Liver (tissue), 9 donors: Measurements from ENCODE around the gene RPL10. TPM values are rescaled to one million over a fixed set of nuclear protein-coding genes. Genes with fewer than 3 reads are reported as not detected.

ENCODE experiments used
- DNase-seq: peaks from one replicate; pipeline ENCODE4 v3.0.0-alpha.2; 2017; ENCODE audit warnings: low spot score
- H3K27ac ChIP-seq, 2 donors: one replicate each; pipeline ENCODE4 v1.7.0; 2013; ENCODE audit warnings: inconsistent platforms in 2 of 2, low read length in 2 of 2, control low read depth in 1 of 2, low read depth in 1 of 2, mild to moderate bottlenecking in 1 of 2
- H3K27me3 ChIP-seq, 4 donors: one replicate each; pipeline versions ENCODE4 v1.6.1 to v1.7.0; 2013; ENCODE audit warnings: low read length in 3 of 4, inconsistent platforms in 1 of 4, mild to moderate bottlenecking in 1 of 4, moderate library complexity in 1 of 4; ENCODE audit not compliant: control insufficient read depth in 4 of 4, insufficient read depth in 4 of 4
- H3K36me3 ChIP-seq, 4 donors: one replicate each; pipeline versions ENCODE4 v1.6.1 to v1.7.0; 2013; ENCODE audit warnings: low read length in 3 of 4, mild to moderate bottlenecking in 3 of 4, low read depth in 1 of 4, moderate library complexity in 1 of 4; ENCODE audit not compliant: control insufficient read depth in 4 of 4, insufficient read depth in 3 of 4
- H3K4me1 ChIP-seq, 4 donors: one replicate each; pipeline versions ENCODE4 v1.6.1 to v1.7.0; 2013; ENCODE audit warnings: low read length in 3 of 4, mild to moderate bottlenecking in 3 of 4, moderate library complexity in 1 of 4; ENCODE audit not compliant: control insufficient read depth in 4 of 4, insufficient read depth in 4 of 4
- H3K4me3 ChIP-seq, 3 donors: one replicate each; pipeline versions ENCODE4 v1.6.1 to v1.7.0; 2013; ENCODE audit warnings: low read length in 3 of 3, control low read depth in 1 of 3, low read depth in 1 of 3, mild to moderate bottlenecking in 1 of 3
- H3K9ac ChIP-seq, 2 donors: one replicate each; pipeline ENCODE4 v1.7.0; 2013; ENCODE audit warnings: low read length in 2 of 2, mild to moderate bottlenecking in 2 of 2, moderate library complexity in 2 of 2, control low read depth in 1 of 2, low read depth in 1 of 2
- H3K9me3 ChIP-seq, 4 donors: one replicate each; pipeline versions ENCODE4 v1.6.1 to v1.7.0; 2013; ENCODE audit warnings: low read length in 3 of 4; ENCODE audit not compliant: control insufficient read depth in 4 of 4
- CTCF ChIP-seq: fragments of 150-350 bp; IDR thresholded peaks from 2 replicates; pipeline ENCODE4 v1.5.1; 2017; ENCODE audit warnings: improper control_type of control experiment, low read depth, low read length; ENCODE audit not compliant: missing input control
- EGR1 ChIP-seq, 2 donors: IDR thresholded peaks; 2 replicates each; pipeline ENCODE4 v1.6.1; 2016 to 2018; ENCODE audit warnings: antibody characterized with exemption in 2 of 2, low read depth in 2 of 2
- FOXA1 ChIP-seq: IDR thresholded peaks from 2 replicates; pipeline ENCODE4 v1.6.1; 2016; ENCODE audit warnings: antibody characterized with exemption
- GABPA ChIP-seq, 2 donors: IDR thresholded peaks in 1 of 2; conservative IDR thresholded peaks in 1 of 2; 2 replicates each; pipeline ENCODE4 v1.6.1; 2016; ENCODE audit warnings: antibody characterized with exemption in 2 of 2, mild to moderate bottlenecking in 1 of 2, moderate library complexity in 1 of 2
- HNF4A ChIP-seq, 2 donors: conservative IDR thresholded peaks; 2 replicates each; pipeline ENCODE4 v1.6.1; 2016; ENCODE audit warnings: antibody characterized with exemption in 2 of 2, mild to moderate bottlenecking in 2 of 2
- JUND ChIP-seq, 2 donors: IDR thresholded peaks; 2 replicates each; pipeline ENCODE4 v1.6.1; 2016; ENCODE audit warnings: antibody characterized with exemption in 2 of 2
- MAX ChIP-seq: IDR thresholded peaks from 2 replicates; pipeline ENCODE4 v1.6.1; 2016; ENCODE audit warnings: antibody characterized with exemption
- NR2F2 ChIP-seq: IDR thresholded peaks from 2 replicates; pipeline ENCODE4 v1.6.1; 2016; ENCODE audit warnings: antibody characterized with exemption
- RAD21 ChIP-seq, 2 donors: IDR thresholded peaks; 2 replicates each; pipeline ENCODE4 v1.6.1; 2016; ENCODE audit warnings: antibody characterized with exemption in 2 of 2, mild to moderate bottlenecking in 2 of 2
- REST ChIP-seq: IDR thresholded peaks from 2 replicates; pipeline ENCODE4 v1.6.1; 2016; ENCODE audit warnings: antibody characterized with exemption, mild to moderate bottlenecking
- SP1 ChIP-seq: IDR thresholded peaks from 2 replicates; pipeline ENCODE4 v1.6.1; 2018; ENCODE audit warnings: antibody characterized with exemption, mild to moderate bottlenecking
- TAF1 ChIP-seq: conservative IDR thresholded peaks from 2 replicates; pipeline ENCODE4 v1.6.1; 2016; ENCODE audit warnings: antibody characterized with exemption, mild to moderate bottlenecking
- YY1 ChIP-seq: IDR thresholded peaks from 2 replicates; pipeline ENCODE4 v1.6.1; 2016; ENCODE audit warnings: antibody characterized with exemption, mild to moderate bottlenecking
- ZBTB33 ChIP-seq: IDR thresholded peaks from 2 replicates; pipeline ENCODE4 v1.6.1; 2016; ENCODE audit warnings: antibody characterized with exemption
- WGBS: extraction: QIAGEN DNeasy Blood & Tissue Kit; methylation state at CpG from one replicate; pipeline ENCODE4 v1.1.7; 2013; 5-methylcytosine and 5-hydroxymethylcytosine counted together
- polyA plus RNA-seq, 2 donors: library from polyadenylated mRNA; stranded (reverse) in 1 of 2; unstranded in 1 of 2; fragments of 200-250 nt in 1 of 2; fragments of >200 nt in 1 of 2; fragmentation: Nextera tagmentation in 1 of 2; extraction: Ambion mirVana in 1 of 2; gene quantifications; one replicate each; pipeline versions ENCODE4 v1.2.1 to v1.2.3, GENCODE V29; 2013 to 2015
- total RNA-seq, 2 donors: library from RNA; depleted of rRNA; stranded (reverse); fragments of >200 nt; gene quantifications; one replicate each; pipeline ENCODE4 v1.2.3, GENCODE V29; 2014
- donor health status: healthy.
- donor health status: healthy.
- donor health status: healthy.
- donor health status: healthy.
- donor health status: healthy.

Gene RPL10
- total and polyA plus RNA-seq, 4 donors = 446 to 1,644 (median 1,423) TPM

GRCh38 chrX:154355776-154356140, 42.4 kb upstream of the RPL10 start:
- Histone ChIP-seq H3K27me3 (no peaks in the 10 kb centered on the region), H3K4me3 (no peak overlapping the region), H3K27ac (no peak overlapping the region), H3K4me1 (peaks cover 5 to 27% (median 9%) of the 10 kb centered on the region in 4 donors), H3K9me3 (no peaks in the 10 kb centered on the region), H3K36me3 (peaks cover 0 to 6% (median 4%) of the 10 kb centered on the region in 4 donors), H3K9ac (no peak overlapping the region)
- TF ChIP-seq GABPA (IDR thresholded peaks at IDR 0.05 in 1 of 2, conservative IDR thresholded peaks at IDR 0.05 in 1 of 2) = no peak
- TF ChIP-seq RAD21 (IDR thresholded peaks at IDR 0.05) = no peak
- WGBS = 89% methylated on average over 12 of the region's 12 CpGs
- no peak for DNase-seq

- H3K4me3 ChIP-seq = no peak overlapping the region
- no peak for DNase-seq
- peaks cover 3 to 20% (median 9%) of the 10 kb centered on the region in 4 donors for H3K4me1 ChIP-seq
- TF ChIP-seq JUND (IDR thresholded peaks at IDR 0.05) = no peak
- TF ChIP-seq NR2F2 = no peak
- TF ChIP-seq REST = no peak
- no peak for TF ChIP-seq HNF4A (conservative IDR thresholded peaks at IDR 0.05)
- TF ChIP-seq ZBTB33 = no peak
- TF ChIP-seq YY1 = no peak
- no peak for TF ChIP-seq SP1
- TF ChIP-seq MAX = no peak
- TF ChIP-seq FOXA1 = no peak
- TF ChIP-seq TAF1 = no peak
- no peak for TF ChIP-seq RAD21 (IDR thresholded peaks at IDR 0.05)
- TF ChIP-seq CTCF = no peak
- TF ChIP-seq EGR1 (IDR thresholded peaks at IDR 0.05; ENCODE audit: low read depth in 2 of 2) = no peak
- H3K9ac ChIP-seq = no peak overlapping the region
- no peak overlapping the region for H3K27ac ChIP-seq
- H3K9me3 ChIP-seq = no peaks in the 10 kb centered on the region
- WGBS = 95% methylated on average over 13 of the region's 13 CpGs
- no peaks in the 10 kb centered on the region for H3K27me3 ChIP-seq
- H3K36me3 ChIP-seq = peaks cover 0 to 6% (median 4%) of the 10 kb centered on the region in 4 donors
Measured at GRCh38 chrX:154356596-154356995, 41.6 kb upstream of the RPL10 start.
